Islet of Langerhans (tissue), 1 donor: Measurements from ENCODE around the gene VPS13C.

ENCODE experiments used
- FAIRE-seq: peaks from one replicate; lab custom pipeline; 2011; peaks lifted over from hg19 to GRCh38; lab: Jason Lieb, UNC

VPS13C gene

GRCh38 chr15:61935493-61935892 lies 124.8 kb downstream of the VPS13C start:
- FAIRE-seq, result no peak

- no peak for FAIRE-seq
Observed at GRCh38 chr15:61929452-61929851, 130.8 kb downstream of the VPS13C start.

- FAIRE-seq, result peak; percentile 41
Observed at GRCh38 chr15:61923173-61923572, 137.1 kb downstream of the VPS13C start.

- no peak for FAIRE-seq
Observed at GRCh38 chr15:61921093-61921492, 139.2 kb downstream of the VPS13C start.

- FAIRE-seq, result no peak
Observed at GRCh38 chr15:61917457-61917856, 142.8 kb downstream of the VPS13C start.

GRCh38 chr15:61916104-61916503 lies 144.1 kb downstream of the VPS13C start:
- no peak for FAIRE-seq

- no peak for FAIRE-seq
Observed at GRCh38 chr15:61915640-61916039, 144.6 kb downstream of the VPS13C start.

GRCh38 chr15:61910839-61911369 lies 149.3 kb downstream of the VPS13C start:
- no peak for FAIRE-seq

GRCh38 chr15:61908241-61908640 lies 152.0 kb downstream of the VPS13C start:
- no peak for FAIRE-seq

GRCh38 chr15:61907753-61908086 lies 152.5 kb downstream of the VPS13C start:
- no peak for FAIRE-seq

- no peak for FAIRE-seq
Observed at GRCh38 chr15:61906961-61907752, 153.1 kb downstream of the VPS13C start.

GRCh38 chr15:61893146-61893545 lies 167.1 kb downstream of the VPS13C start:
- peak; percentile 72 for FAIRE-seq

- no peak for FAIRE-seq
Observed at GRCh38 chr15:61892140-61892539, 168.1 kb downstream of the VPS13C start.

GRCh38 chr15:61890106-61890505 lies 170.1 kb downstream of the VPS13C start:
- peak; percentile 17 for FAIRE-seq

GRCh38 chr15:61889706-61890105 lies 170.5 kb downstream of the VPS13C start:
- FAIRE-seq, result peak; percentile 56

GRCh38 chr15:61888074-61888780 lies 172.0 kb downstream of the VPS13C start:
- no peak for FAIRE-seq

- peak; percentile 98 for FAIRE-seq
Observed at GRCh38 chr15:61880084-61880483, 180.2 kb downstream of the VPS13C start.

- FAIRE-seq, result peak; percentile 86
Observed at GRCh38 chr15:61879219-61879618, 181.0 kb downstream of the VPS13C start.

GRCh38 chr15:61871926-61872522 lies 188.2 kb downstream of the VPS13C start:
- FAIRE-seq, result peak; percentile 99

- FAIRE-seq, result no peak
Observed at GRCh38 chr15:61869656-61870055, 190.6 kb downstream of the VPS13C start.

- FAIRE-seq, result no peak
Observed at GRCh38 chr15:61861962-61862361, 198.3 kb downstream of the VPS13C start.

- FAIRE-seq, result peak; percentile 58
Observed at GRCh38 chr15:61857169-61857829, 202.9 kb downstream of the VPS13C start.

- FAIRE-seq, result peak; percentile 88
Observed at GRCh38 chr15:61856295-61856694, 204.0 kb downstream of the VPS13C start.
